BJ (cell line): Measurements from ENCODE around the gene AKR7A2. TPM values are rescaled to one million over a fixed set of nuclear protein-coding genes. Genes with fewer than 3 reads are reported as not detected.

Experiments used
- CTCF ChIA-PET: fragments of 350-600 bp; formaldehyde crosslinking; extraction: SDS; loops from one replicate; lab custom pipeline; 2021; ENCODE audit warnings: antibody characterized with exemption, inconsistent platforms; lab: Yijun Ruan, JAX
- POLR2A ChIA-PET: fragments of 300-600 bp; sonication (Branson Sonifier 250); formaldehyde crosslinking; extraction: SDS; loops from one replicate; lab custom pipeline; 2021; ENCODE audit warnings: antibody characterized with exemption; lab: Charles Lee
- DNase-seq: peaks from one replicate; pipeline ENCODE4 v3.0.0-alpha.2; 2011; ENCODE audit warnings: low read depth
- H3K27me3 ChIP-seq: 2 replicates; pipeline ENCODE4 v1.6.0; 2011; ENCODE audit warnings: low read length; ENCODE audit not compliant: control insufficient read depth, insufficient read depth
- H3K36me3 ChIP-seq: 2 replicates; pipeline ENCODE4 v1.5.1; 2011; ENCODE audit warnings: low read length; ENCODE audit not compliant: control insufficient read depth, insufficient read depth
- H3K4me3 ChIP-seq: 2 replicates; pipeline ENCODE4 v1.5.1; 2011; ENCODE audit warnings: low read depth, mild to moderate bottlenecking, control low read depth, low read length
- polyA plus RNA-seq: library from polyadenylated mRNA; depleted of rRNA; stranded (reverse); fragments of >200 nt; gene quantifications from 2 replicates; pipeline ENCODE4 v1.2.3, GENCODE V29; 2011
- TF ChIP-seq, protein P1 (sequence below): IDR thresholded peaks from 2 replicates; pipeline ENCODE4 v1.5.1; 2011; ENCODE audit warnings: low read depth, mild to moderate bottlenecking, control low read depth, inconsistent platforms, low read length, moderate library complexity; ENCODE audit not compliant: insufficient read depth

The AKR7A2 gene
- polyA plus RNA-seq, 1 experiment, result 73.6 TPM

DNA sequence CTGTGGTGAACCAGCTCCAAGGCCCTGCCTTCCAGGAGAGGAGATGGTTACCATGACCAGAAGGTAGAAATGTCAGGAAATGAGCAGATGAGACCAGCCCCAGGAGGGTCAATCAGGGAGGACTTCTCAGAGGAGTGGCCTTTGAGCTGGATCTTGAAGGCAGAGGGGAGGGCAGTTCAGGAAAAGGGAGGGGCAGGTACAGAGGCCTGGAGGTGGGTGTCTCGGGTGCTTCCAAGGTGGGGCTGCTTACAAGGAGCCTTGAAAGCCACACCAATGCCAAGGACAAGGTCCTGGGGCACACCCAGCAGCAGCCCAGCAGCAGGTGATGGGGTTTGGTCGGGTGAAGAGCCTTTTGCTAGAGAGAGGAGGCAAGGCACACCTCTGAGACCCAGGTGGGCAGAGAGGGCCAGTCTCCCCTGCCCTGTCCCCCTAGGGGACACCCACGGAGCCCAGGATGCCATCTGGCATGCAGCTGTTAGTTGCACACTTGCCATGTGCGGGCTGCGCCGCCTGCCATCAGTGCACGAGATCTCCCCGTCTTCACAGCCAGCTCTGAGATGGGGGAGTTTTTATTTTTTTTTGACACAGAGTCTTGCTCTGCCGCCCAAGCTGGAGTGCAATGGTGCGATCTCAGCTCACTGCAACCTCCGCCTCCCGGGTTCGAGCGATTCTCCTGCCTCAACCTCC lies 18.6 kb upstream of the AKR7A2 start:
- no peak for DNase-seq

GRCh38 chr1:19329611-19330010 lies 17.7 kb upstream of the AKR7A2 start:
- CTCF ChIA-PET, result interaction anchor here (0.7 to 3.0 kb wide), 2 partner anchors 13 to 333 kb away, joined by 3 to 22 read pairs; no protein-coding TSS in a partner anchor
- no peak overlapping the region for H3K4me3 ChIP-seq
- TF ChIP-seq, protein P1, sequence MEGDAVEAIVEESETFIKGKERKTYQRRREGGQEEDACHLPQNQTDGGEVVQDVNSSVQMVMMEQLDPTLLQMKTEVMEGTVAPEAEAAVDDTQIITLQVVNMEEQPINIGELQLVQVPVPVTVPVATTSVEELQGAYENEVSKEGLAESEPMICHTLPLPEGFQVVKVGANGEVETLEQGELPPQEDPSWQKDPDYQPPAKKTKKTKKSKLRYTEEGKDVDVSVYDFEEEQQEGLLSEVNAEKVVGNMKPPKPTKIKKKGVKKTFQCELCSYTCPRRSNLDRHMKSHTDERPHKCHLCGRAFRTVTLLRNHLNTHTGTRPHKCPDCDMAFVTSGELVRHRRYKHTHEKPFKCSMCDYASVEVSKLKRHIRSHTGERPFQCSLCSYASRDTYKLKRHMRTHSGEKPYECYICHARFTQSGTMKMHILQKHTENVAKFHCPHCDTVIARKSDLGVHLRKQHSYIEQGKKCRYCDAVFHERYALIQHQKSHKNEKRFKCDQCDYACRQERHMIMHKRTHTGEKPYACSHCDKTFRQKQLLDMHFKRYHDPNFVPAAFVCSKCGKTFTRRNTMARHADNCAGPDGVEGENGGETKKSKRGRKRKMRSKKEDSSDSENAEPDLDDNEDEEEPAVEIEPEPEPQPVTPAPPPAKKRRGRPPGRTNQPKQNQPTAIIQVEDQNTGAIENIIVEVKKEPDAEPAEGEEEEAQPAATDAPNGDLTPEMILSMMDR, result no peak
- H3K36me3 ChIP-seq, result peaks cover 24% of the 10 kb centered on the region
- DNase-seq, result no peak
- POLR2A ChIA-PET, result no interaction called here
- H3K27me3 ChIP-seq, result no peaks in the 10 kb centered on the region

More for the DNA sequence above, 18.6 kb upstream of the AKR7A2 start:
- TF ChIP-seq, protein P1, result no peak
- CTCF ChIA-PET, result interaction anchor here (3.0 kb wide), 1 partner anchor 12 kb away, joined by 22 read pairs; no protein-coding TSS in a partner anchor
- H3K27me3 ChIP-seq, result no peaks in the 10 kb centered on the region
- peaks cover 17% of the 10 kb centered on the region for H3K36me3 ChIP-seq
- POLR2A ChIA-PET, result no interaction called here
- H3K4me3 ChIP-seq, result no peak overlapping the region

DNA sequence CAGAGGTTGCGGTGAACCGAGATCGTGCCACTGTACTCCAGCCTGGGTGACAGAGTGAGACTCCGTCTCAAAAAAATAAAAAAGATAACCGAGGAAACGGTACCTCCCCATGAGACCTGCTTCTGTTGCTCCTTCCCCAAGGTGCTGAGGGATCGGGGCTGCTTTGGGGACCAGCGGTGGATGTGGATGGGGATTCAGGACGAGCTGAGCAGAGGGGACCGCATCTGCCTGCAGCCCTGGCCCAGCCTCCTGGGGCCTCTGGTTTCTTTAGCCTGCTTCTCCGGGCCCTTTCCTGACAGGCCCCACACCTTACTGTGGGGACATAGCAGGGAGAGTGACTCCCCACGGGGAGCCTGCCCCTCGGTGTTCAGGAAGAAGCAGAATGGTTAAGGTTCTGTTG lies 17.2 kb upstream of the AKR7A2 start:
- Histone ChIP-seq H3K36me3 (peaks cover 27% of the 10 kb centered on the region), H3K4me3 (no peak overlapping the region), H3K27me3 (no peaks in the 10 kb centered on the region)
- no peak for DNase-seq
- CTCF ChIA-PET, result no interaction called here
- POLR2A ChIA-PET, result no interaction called here
- TF ChIP-seq, protein P1, result no peak

GRCh38 chr1:19328486-19328885 lies 16.5 kb upstream of the AKR7A2 start:
- H3K4me3 ChIP-seq, result no peak overlapping the region
- H3K36me3 ChIP-seq, result peaks cover 31% of the 10 kb centered on the region
- no peak for DNase-seq
- POLR2A ChIA-PET, result no interaction called here
- CTCF ChIA-PET, result interaction anchor here (0.9 to 1.6 kb wide), 2 partner anchors 14 to 333 kb away, joined by 3 to 4 read pairs; no protein-coding TSS in a partner anchor
- TF ChIP-seq, protein P1, result no peak
- no peaks in the 10 kb centered on the region for H3K27me3 ChIP-seq

GRCh38 chr1:19327736-19328135 lies 15.8 kb upstream of the AKR7A2 start:
- CTCF ChIA-PET, result interaction anchor here (0.6 to 1.6 kb wide), 3 partner anchors 15 to 334 kb away, joined by 3 to 4 read pairs (median 3); no protein-coding TSS in a partner anchor
- H3K36me3 ChIP-seq, result peaks cover 31% of the 10 kb centered on the region
- POLR2A ChIA-PET, result no interaction called here
- DNase-seq, result no peak
- TF ChIP-seq, protein P1, result no peak
- no peaks in the 10 kb centered on the region for H3K27me3 ChIP-seq
- no peak overlapping the region for H3K4me3 ChIP-seq
